ENCODE data around the gene ARHGEF38. TPM values are rescaled to one million over a fixed set of nuclear protein-coding genes. Genes with fewer than 3 reads are reported as not detected.

ARHGEF38 gene
- polyA plus RNA-seq, 1 of the 3 experiments (the other 2 are of a cell fraction): 0.02 TPM

DNA sequence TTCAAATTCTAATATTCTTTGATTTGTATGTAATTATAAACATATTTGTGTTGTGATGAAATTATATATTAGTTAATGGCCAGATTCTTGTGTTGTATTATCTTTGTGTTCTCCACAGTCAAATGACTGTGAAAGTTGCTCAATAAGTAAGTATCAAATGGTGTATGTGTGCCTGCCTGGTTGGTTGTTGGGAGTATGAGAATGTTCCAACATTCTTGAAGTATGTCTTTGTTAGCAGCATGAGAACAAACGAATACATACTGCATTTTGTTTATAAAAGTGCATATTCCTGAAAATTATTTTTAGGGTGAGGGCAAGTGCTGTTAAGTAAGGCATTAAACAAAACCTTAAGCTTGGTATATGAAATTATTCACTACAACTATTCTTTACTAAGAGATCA lies 16.2 kb downstream of the ARHGEF38 start (continued):
- TF ChIP-seq, protein P1, sequence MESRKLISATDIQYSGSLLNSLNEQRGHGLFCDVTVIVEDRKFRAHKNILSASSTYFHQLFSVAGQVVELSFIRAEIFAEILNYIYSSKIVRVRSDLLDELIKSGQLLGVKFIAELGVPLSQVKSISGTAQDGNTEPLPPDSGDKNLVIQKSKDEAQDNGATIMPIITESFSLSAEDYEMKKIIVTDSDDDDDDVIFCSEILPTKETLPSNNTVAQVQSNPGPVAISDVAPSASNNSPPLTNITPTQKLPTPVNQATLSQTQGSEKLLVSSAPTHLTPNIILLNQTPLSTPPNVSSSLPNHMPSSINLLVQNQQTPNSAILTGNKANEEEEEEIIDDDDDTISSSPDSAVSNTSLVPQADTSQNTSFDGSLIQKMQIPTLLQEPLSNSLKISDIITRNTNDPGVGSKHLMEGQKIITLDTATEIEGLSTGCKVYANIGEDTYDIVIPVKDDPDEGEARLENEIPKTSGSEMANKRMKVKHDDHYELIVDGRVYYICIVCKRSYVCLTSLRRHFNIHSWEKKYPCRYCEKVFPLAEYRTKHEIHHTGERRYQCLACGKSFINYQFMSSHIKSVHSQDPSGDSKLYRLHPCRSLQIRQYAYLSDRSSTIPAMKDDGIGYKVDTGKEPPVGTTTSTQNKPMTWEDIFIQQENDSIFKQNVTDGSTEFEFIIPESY (IDR thresholded peaks at IDR 0.05; ENCODE audit: borderline replicate concordance, low read depth): no peak
- TF ChIP-seq YY1 (IDR thresholded peaks at IDR 0.05; ENCODE audit: low read depth) (no peak), SIN3A (IDR thresholded peaks at IDR 0.05; ENCODE audit: borderline replicate concordance, low read depth, low read length) (no peak), ELF1 (IDR thresholded peaks at IDR 0.05) (no peak)
- TF ChIP-seq, protein P2, sequence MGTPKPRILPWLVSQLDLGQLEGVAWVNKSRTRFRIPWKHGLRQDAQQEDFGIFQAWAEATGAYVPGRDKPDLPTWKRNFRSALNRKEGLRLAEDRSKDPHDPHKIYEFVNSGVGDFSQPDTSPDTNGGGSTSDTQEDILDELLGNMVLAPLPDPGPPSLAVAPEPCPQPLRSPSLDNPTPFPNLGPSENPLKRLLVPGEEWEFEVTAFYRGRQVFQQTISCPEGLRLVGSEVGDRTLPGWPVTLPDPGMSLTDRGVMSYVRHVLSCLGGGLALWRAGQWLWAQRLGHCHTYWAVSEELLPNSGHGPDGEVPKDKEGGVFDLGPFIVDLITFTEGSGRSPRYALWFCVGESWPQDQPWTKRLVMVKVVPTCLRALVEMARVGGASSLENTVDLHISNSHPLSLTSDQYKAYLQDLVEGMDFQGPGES (IDR thresholded peaks at IDR 0.05; ENCODE audit: low read depth, low read length): no peak

DNA sequence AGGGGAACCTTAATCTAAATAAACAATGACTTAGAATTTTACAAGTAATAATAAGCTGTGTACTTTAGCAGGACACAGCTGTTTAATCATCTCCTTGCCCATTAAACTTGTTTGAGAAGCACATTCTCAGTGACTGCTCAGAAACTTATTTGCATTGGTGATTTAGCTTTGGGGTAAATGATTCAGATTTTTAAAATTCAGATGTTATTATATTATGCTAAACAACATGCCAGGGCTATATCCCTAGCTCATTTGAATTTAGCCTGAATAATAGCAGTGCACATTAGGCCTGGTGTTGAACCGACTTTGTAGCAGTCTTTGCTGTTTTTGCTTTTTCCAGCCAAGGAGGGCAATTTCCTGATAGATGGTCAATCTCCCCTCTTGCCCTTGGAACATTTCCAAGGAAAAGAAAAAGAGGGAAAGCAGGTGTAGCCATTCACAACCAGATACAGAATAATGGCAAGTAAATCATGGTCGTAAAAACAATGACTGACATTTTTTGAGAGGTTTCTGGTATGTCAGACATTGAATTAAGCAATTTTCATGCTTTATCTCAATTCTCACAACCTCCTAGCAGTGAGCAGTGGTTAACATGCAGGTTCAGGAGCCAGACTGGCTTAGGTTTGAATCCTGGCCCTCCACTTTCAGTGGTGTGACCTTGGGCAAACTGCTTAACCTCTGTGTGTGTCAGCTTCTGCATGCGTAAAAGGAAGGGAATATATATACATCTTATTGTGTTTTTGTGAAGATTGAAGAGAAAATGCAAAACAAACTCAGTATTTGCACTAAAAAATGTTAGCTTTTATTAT lies 16.8 kb downstream of the ARHGEF38 start:
- DNase-seq: no peak
- no peaks in the 10 kb centered on the region for H3K9me3 ChIP-seq
- 50% methylated on average over 3 of the region's 3 CpGs for WGBS (ENCODE audit: low lambda C conversion rate)
- H3K4me2 ChIP-seq: no peak overlapping the region
- ChIA-PET POLR2A (interaction anchor here (0.6 kb wide), 1 partner anchor 133 kb away, joined by 3 read pairs; no protein-coding TSS in a partner anchor), CTCF (interaction anchor here (1.0 kb wide), 1 partner anchor 64 kb away, joined by 3 read pairs; no protein-coding TSS in a partner anchor)
- H4K20me1 ChIP-seq (ENCODE audit: insufficient read depth): no peaks in the 10 kb centered on the region
- no peak for TF ChIP-seq NRF1 (IDR thresholded peaks at IDR 0.05; ENCODE audit: low read depth, low read length)
- no peak for TF ChIP-seq RFX5 (IDR thresholded peaks at IDR 0.05; ENCODE audit: low read length)
- no peak for TF ChIP-seq GABPA (IDR thresholded peaks at IDR 0.05; ENCODE audit: low read depth)
- TF ChIP-seq MEF2A (IDR thresholded peaks at IDR 0.05; ENCODE audit: borderline replicate concordance, low read depth): no peak
- TF ChIP-seq TAF1 (IDR thresholded peaks at IDR 0.05; ENCODE audit: borderline replicate concordance, low read depth, low read length): no peak
- no peak for TF ChIP-seq JUND (IDR thresholded peaks at IDR 0.05)
- TF ChIP-seq FOXM1 (IDR thresholded peaks at IDR 0.05; ENCODE audit: low read depth): no peak
- TF ChIP-seq RCOR1 (IDR thresholded peaks at IDR 0.05; ENCODE audit: low read length): no peak
- TF ChIP-seq MAX (IDR thresholded peaks at IDR 0.05; ENCODE audit: low read depth): no peak
- no peak for TF ChIP-seq FOXJ3 (CRISPR knock-in tag; IDR thresholded peaks at IDR 0.05)
- no peak for TF ChIP-seq USF2 (IDR thresholded peaks at IDR 0.05; ENCODE audit: borderline replicate concordance, low read depth, low read length)
- no peak for TF ChIP-seq POLR2AphosphoS5 (IDR thresholded peaks at IDR 0.05; ENCODE audit: low read depth, low read length)
- TF ChIP-seq, protein P3, sequence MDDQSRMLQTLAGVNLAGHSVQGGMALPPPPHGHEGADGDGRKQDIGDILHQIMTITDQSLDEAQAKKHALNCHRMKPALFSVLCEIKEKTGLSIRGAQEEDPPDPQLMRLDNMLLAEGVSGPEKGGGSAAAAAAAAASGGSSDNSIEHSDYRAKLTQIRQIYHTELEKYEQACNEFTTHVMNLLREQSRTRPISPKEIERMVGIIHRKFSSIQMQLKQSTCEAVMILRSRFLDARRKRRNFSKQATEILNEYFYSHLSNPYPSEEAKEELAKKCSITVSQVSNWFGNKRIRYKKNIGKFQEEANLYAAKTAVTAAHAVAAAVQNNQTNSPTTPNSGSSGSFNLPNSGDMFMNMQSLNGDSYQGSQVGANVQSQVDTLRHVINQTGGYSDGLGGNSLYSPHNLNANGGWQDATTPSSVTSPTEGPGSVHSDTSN (IDR thresholded peaks at IDR 0.05): no peak
- no peak for TF ChIP-seq ELF1 (IDR thresholded peaks at IDR 0.05)
- no peak for TF ChIP-seq SMC3 (IDR thresholded peaks at IDR 0.05; ENCODE audit: low read depth, low read length)
- no peak for TF ChIP-seq FOSL2 (IDR thresholded peaks at IDR 0.05; ENCODE audit: borderline replicate concordance, low read depth)
- no peak for TF ChIP-seq SIN3A (IDR thresholded peaks at IDR 0.05; ENCODE audit: borderline replicate concordance, low read depth, low read length)
- H3K9me2 ChIP-seq: no peaks in the 10 kb centered on the region
- H3K36me3 ChIP-seq (replicated peaks in 1 of 2; ENCODE audit: control insufficient read depth in 1 of 2, insufficient read depth in 2 of 2, low read length in 1 of 2): no peaks in the 10 kb centered on the region
- no peak overlapping the region for H3K4me3 ChIP-seq (ENCODE audit: low read depth in 2 of 2, low read length in 1 of 2)
- H3F3A ChIP-seq (replicated peaks; ENCODE audit: insufficient read depth): no peaks in the 10 kb centered on the region
- H3K27me3 ChIP-seq (ENCODE audit: insufficient read depth): no peaks in the 10 kb centered on the region
- H3K4me1 ChIP-seq (ENCODE audit: control insufficient read depth in 1 of 2, insufficient read depth in 2 of 2, low read depth in 1 of 2, low read length in 1 of 2): no peaks in the 10 kb centered on the region; a peak in 2 of 4 replicates
- H3K9ac ChIP-seq: no peak overlapping the region
- no peaks in the 10 kb centered on the region for H3K79me2 ChIP-seq (ENCODE audit: insufficient read depth)
- no peak overlapping the region for H3K27ac ChIP-seq (ENCODE audit: low read depth in 2 of 2, low read length in 1 of 2)
- H2AFZ ChIP-seq (ENCODE audit: low read depth): no peak overlapping the region
